NCI-H2081 treated with DMSO at 0.1 percent for 48 hours (cell line): Measurements from ENCODE around the gene ASB11.

Source experiments
- DNase-seq: peaks from one replicate; lab custom pipeline; 2025; lab: John Stamatoyannopoulos, UW

The ASB11 gene

DNA sequence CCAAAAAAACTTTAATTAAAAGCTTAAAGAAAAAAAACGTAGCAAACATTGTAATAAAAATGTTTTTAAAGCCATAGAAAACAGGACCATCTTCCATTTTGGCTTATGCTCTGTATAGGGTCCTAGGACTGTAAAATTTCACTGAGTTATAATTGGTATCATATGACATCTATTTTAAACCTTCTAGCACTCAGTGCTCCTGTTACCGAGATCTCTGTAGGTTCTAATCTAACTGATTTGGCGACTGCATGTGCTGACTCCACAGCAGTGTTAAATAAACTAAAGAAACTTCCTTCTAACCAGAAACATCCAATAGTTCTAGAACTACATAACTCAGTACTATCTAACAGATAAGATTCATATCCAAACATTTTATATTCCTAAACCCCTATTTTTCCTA, at the start of gene ASB11:
Gene ASB11, minus strand, starts transcription at position 132 of the 400 bp plus-strand sequence. Its CDS starts 35 bp downstream, at position 97.
- DNase-seq = no peak

DNA sequence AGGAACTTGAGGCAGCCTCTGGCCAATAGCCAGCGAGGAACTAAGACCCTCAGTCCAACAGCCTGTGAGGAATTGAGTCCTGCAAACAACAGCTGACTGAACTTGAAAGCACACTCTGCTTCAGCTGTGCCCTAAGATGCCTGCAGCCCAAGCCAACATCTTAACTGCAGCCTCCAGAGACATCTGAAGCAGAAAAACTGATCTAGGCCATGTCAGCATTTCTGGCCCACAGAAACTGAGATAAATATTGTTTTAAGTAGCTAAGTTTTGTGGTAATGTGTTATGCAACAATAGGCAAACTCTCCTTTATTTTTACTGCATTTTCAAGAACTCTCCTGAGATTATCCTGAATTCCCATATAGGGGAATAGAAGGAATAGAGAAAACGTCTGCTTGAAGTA, 44.3 kb upstream of the ASB11 start:
- no peak for DNase-seq

- no peak for DNase-seq
Measured at GRCh38 chrX:15358533-15358932, 43.1 kb upstream of the ASB11 start.

DNA sequence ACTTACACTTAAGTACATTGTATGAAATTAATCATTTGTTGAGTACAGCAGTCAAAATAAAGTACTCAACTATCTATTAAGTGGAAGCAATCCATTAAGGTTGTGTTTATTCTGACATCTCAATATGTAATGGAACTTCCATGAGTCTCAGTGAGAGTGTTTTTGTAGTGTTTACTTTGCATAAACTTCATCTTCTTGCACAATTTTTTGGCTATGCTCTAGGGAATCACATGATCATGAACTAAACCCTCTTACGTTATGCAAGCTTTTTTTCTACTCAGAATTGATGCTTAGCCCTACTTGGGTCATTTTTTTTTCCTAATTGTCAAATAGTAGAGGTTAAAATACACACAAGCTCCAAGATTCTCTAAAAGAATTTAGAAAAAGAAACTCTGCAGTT, 41.0 kb upstream of the ASB11 start:
- DNase-seq = no peak

- DNase-seq = no peak
Measured at GRCh38 chrX:15350329-15350996, 35.0 kb upstream of the ASB11 start.

DNA sequence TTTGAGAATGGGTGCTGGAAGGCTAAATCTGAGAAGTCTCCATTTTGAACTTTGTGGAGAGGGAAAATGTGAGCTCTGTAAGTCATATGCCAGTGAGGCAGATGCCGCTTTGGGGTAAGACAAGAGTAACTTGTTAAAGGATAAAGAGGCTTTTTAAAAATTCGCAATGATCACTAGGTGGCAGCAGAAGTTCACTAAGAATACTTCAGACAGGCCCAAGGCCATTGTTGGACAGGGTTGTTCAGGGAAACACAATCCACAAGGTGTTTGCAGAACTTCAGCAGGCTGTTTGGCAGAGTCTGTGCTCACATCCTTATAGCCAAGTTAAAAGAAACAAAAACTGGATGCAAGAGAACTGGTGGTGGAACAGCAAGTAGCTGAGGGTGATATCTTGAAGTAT, 33.6 kb upstream of the ASB11 start:
- peak; percentile 56 for DNase-seq

DNA sequence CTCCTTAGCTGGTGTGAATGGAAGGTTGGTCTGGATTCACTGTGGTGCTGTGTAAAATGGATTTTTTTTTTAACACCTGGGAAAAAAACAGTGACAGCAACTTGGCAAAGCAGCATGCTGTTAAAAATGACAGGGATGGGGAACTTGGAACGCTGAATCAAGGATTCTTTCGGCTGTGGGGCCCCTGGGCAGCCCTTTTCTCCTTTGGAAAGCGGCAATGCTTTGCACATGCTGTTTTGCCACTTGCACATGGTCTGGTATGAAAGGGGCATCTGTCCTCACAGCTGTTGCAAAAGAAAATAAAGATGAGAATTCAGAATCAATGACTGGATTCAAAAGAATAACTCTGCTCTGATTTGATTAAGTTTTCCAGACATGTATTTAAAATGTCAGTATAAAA, 30.5 kb upstream of the ASB11 start:
- no peak for DNase-seq

DNA sequence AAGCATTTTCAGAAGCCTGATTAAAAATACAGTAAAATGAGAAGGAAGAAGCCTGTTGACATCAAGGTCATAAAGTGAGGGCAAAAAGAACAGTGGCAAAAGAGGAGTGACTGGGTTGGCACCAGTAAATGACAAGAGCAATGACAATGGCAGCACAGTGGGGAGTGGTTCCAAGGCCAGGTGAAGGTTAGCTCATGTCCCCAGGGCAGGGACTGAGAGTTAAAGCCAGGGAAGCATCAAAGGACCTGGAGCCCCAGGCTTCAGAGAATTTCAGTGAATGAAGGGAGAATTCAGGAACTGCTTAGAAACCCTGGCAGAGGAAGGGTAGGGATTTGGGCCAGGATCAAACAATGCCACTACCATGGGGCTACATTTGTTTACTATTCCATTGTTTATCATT, 28.7 kb upstream of the ASB11 start:
- DNase-seq = no peak

DNA sequence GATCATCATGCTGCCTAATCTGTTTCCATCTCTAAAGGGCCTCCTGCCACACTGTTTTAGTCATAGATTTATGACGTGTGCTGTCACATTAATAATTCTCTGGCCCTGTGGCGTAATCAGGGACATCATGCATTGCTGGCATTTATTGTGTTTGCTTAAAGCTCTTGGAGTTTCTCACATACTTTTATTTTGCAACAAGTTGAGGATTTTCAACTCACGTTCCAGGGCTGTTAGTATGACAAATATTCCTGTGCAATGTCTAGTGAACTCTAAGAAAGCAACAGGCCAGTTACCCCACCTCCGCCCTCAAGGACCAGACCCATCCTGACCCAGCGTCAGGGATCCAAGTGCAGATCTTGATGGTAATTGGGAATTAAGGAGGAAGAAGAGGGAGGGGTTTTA, 27.6 kb upstream of the ASB11 start:
- DNase-seq = no peak

GRCh38 chrX:15340867-15341266, 25.4 kb upstream of the ASB11 start:
- no peak for DNase-seq

DNA sequence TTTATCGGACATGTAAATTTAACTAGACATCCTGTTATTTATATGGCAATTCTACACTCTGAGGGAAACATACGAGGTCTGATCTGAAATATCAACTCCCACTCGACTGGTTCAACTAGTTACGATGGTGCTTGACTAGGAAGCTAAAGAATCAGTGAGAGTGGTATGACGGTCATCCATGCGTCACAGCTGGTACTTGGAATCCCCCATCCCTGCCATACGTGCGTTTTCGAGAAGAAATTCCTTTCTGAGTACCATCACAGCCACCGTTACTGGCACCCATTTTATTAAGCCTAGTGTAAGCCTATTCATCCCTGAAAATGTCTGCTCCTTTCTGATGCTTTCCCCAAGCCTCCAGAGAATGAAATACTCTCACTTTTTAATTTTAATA, 20.6 kb upstream of the ASB11 start:
- DNase-seq = no peak

GRCh38 chrX:15335135-15336022, 19.9 kb upstream of the ASB11 start, which contains the start of gene PIGA:
TSS of gene PIGA (minus strand) at chrX:15335523. CDS start at chrX:15331930, 3,593 bp downstream.
- DNase-seq = peak; percentile 91

DNA sequence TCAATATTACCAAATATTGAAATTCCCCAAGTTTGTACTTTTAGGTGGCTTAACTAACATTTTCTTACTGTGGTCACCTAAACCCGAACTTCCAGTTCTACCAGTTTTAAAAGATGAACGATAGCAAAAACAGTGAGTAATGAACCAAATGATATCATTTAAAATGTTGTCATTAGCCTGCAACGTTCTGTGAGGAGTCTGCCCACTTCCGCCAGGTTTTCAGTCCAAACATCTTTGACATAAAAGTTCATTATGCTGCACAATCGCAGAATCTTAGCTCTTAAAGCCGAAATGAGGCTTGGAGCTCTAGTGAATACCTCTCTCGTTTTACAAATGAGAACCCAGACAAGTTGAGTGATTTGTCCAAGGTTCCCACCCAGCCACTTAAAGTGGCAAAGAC, 19.1 kb upstream of the ASB11 start:
- no peak for DNase-seq

DNA sequence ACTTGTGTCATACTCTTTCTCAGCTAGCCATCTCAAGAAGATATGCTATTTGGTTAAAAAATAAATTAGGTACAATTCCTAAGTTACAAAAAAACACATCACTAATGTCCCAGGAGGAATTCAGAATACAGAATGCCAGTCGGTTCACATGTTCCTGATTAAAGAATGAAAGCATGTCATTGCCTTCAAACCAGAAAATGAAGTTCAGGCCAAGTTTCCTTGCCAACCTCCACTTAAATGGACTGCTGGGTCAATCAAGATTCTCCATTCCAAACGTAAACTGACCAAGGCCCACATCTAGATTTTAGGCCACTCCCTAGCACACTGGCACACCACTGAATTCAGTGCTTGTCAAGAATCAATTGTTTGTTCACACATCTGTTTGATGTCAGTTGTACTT, 13.4 kb upstream of the ASB11 start:
- no peak for DNase-seq

DNA sequence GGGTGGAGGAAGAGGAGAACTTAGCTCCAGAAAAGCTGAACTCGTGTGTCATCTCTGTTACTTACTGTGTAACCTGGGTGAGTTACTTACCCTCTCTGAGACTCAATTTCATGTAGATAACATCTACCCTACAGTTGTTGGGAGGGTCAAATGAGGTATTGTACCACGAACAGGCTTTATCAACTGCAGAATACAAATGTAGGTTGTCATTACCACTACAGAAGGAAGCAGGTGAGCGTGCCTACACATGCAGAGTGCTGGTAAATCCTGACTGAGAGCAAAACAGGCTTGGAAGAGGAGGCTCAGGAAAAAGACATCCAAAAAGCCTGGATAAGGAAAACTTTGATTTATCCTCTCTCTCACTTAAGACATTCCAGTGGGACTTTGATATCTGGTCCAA, 12.7 kb upstream of the ASB11 start:
- DNase-seq = no peak

- no peak for DNase-seq
Measured at GRCh38 chrX:15322472-15322871, 7.0 kb upstream of the ASB11 start.

GRCh38 chrX:15322072-15322471, 6.6 kb upstream of the ASB11 start:
- DNase-seq = no peak

DNA sequence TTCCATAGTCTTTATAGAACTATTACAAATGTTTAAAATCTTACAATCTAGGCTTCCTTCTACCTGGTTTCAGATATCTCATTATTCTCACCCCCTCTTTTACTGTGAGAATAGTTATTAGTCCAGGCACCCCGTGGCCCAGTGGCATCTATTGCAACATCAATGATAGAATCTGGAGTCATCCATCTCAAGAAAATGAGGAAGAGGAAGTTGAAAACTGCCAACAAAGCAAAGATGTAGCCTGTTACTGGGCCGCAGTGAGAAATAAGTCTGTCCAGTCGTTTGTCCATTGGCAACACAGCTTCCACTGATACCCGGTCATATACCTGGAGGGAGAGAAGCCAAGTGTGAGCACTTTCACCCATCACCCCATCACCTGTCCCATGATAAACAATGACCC, 6.0 kb upstream of the ASB11 start:
- no peak for DNase-seq

DNA sequence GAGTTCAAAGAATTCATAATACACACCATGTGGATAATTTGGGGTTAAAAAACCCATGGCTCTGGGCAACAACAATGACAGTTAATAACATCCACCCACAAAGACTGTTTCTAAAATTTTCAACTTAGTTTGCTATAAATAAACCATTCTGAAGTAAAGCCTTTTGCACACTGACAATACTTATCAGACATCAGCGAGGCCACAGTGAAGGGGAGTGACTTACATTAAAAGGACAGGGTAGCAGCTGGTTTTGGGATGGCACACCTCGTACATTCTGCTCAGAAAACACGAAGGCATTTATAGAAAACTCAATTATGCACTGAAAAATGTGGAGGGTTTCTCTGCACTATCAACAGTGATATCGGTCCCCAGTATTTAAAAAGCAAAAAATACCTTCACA, 4.9 kb upstream of the ASB11 start:
- no peak for DNase-seq

- DNase-seq = no peak
Measured at GRCh38 chrX:15319075-15319474, 3.6 kb upstream of the ASB11 start.

GRCh38 chrX:15314472-15314871, 968 bp downstream of the ASB11 start:
- no peak for DNase-seq

DNA sequence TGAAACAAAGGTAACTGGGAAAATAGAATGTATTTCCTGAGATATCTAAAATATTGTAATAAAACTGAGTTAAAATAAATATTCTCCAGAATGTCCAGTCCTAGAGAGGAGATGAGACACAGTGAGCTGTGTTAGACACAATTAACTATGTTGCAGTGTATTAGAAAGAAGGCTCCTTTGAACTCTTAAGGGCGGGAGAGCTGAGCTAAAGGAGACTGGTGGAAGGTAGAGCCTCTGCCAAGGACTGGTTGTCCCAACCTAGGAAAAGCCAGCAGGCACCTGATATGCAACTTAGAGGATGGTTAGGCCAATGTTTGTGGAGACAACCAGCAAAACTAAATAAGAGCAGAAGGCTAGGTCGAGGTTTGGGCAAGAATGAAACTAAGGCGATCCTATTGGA, 4.3 kb downstream of the ASB11 start:
- DNase-seq = no peak

DNA sequence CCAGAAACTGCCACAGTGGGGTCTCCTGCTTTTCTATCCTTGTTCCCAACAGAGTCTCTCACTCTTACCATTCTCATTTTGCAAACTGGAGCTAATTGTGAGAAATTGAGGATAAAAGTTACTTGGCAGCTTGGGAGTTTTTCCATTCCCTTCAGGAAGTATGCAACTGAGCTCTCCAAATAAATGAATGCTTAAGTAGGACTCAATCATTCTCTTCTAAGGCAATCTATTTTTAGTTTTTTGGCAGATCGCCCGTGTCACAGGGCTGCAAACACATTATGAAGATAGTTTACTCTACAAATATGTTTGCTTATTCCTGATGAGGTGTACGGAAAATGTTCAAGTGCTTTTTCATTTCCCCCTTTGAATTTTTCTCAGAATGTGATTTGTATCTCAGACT, 5.3 kb downstream of the ASB11 start:
- DNase-seq = peak; percentile 35
